ENCODE data around the gene CEND1.
A peak's percentile ranks its signal among the peaks of the same experiment; 100 is the strongest.

Gene CEND1

DNA sequence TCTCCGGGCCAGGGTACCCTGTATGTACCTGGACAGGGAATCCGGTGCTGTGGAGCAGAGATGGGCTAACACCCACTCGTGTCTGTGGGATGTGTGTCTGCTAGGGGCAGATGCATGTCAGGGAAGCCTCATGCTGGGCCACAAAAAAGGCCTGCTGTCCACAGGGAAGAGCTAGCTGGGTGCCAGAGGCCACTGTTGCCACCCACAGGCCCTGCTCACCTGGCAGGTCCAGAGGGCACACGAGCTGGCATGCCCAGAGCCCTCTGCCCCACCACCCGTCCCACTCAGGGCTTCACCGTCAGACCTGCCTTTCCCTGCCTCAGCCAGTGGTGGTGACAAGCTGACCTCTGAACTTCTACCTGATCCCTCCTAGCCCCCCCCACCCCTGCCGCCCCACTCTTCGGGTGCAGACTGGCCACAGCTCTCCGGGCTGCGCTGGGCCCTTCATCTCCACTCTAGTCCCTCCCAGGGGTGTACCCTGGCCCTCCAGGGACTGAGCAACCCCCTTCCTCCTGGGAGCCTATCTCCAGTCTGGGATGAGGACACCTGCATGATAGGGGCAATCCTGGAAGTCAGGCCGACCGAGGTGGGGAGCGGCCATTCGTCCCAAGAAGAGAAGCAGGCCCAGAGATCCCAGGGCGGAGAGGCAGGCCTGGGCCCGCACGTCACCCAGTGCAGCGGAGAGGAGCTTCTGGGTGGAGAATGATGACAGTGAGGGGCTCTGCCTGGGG is 6.8 kb upstream of the CEND1 start:
- peaks cover 4% of the 10 kb centered on the region for H3K79me1 ChIP-seq (ENCODE audit: low read length)
- DNase-seq: no peak
- no peak overlapping the region for H2BK120ac ChIP-seq (ENCODE audit: low read depth, low read length)
- H2AK5ac ChIP-seq (ENCODE audit: low read length): no peak overlapping the region
- no peak overlapping the region for H4K5ac ChIP-seq (ENCODE audit: low read length)
- H3K4ac ChIP-seq (ENCODE audit: low read depth, low read length): no peak overlapping the region
- peak overlapping the region; percentile 100 for H3K56ac ChIP-seq (ENCODE audit: low read length)
- no peak overlapping the region for H3K23ac ChIP-seq (ENCODE audit: low read length)
- H3K27ac ChIP-seq (ENCODE audit: low read depth, low read length): no peak overlapping the region
- H2BK5ac ChIP-seq (ENCODE audit: low read length): no peak overlapping the region
- peaks cover 3% of the 10 kb centered on the region for H3K79me2 ChIP-seq (ENCODE audit: control insufficient read depth, insufficient read depth, low read length)
- no peaks in the 10 kb centered on the region for H3K4me1 ChIP-seq (ENCODE audit: control insufficient read depth, low read depth, low read length)
- no peaks in the 10 kb centered on the region for H3K36me3 ChIP-seq (ENCODE audit: control insufficient read depth, insufficient read depth, low read length)
- no peak overlapping the region for H4K8ac ChIP-seq (ENCODE audit: low read depth, low read length)
- no peaks in the 10 kb centered on the region for H3K27me3 ChIP-seq (ENCODE audit: insufficient read depth, low read length, poor library complexity)
- WGBS (ENCODE audit: extremely low coverage, insufficient coverage, low lambda C conversion rate): no CpG with 5 or more reads among the region's 18 CpGs
- H3K9ac ChIP-seq (ENCODE audit: low read length): peak overlapping the region; percentile 99
- no peak overlapping the region for H3K4me3 ChIP-seq (ENCODE audit: low read length)
- no peak overlapping the region for H3K18ac ChIP-seq (ENCODE audit: low read length)
- no peak overlapping the region for H2BK15ac ChIP-seq (replicated peaks; ENCODE audit: low read depth)
- H3K4me2 ChIP-seq (ENCODE audit: low read length): peak overlapping the region; percentile 76

DNA sequence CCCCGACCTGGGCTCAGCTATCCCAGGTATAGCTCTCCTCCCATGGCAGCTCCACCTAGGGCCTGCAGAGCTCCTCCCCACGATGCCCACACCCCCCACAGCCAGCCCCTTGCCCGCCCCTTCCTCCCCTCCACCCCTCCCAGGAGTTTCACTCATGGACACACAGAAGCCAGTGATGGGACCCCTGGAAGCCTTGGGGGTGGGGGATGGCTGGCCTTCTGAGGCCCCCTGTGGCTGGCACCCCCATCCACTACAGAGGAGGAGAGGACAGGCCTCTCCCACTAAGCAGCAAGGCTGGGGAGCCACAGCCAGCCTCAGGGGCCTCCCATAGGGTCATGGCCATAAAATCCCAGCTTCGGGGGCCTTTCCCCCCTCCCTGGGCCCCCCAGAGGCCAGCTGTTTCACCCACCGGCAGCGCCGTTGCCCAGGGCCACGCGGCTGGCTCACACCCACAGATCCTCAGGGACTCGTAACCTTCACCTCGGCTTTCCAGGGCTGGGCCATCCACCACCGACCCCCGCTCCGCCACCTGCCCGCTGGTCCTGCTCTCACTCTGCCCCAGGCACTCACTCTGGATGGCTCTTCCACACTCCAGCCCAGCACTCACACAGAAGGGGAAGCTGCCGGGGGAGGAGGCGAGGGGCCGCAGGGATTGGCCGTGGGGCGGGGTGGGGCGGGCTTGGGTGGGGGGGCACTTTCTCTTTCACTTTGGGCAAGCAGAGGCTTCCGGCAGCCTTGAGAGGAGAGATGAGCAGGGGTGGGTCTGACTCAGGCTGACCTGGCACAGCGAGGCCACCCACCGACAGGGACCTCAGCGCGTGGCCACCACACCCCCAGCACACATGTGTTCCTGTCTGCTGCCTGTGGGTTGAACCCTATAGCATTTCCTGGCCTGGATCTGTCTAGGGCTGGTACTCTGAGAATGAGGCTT is 6.0 kb upstream of the CEND1 start:
- no peak for DNase-seq
- Histone ChIP-seq H4K5ac (ENCODE audit: low read length) (no peak overlapping the region), H3K4ac (ENCODE audit: low read depth, low read length) (no peak overlapping the region), H3K27ac (ENCODE audit: low read depth, low read length) (no peak overlapping the region), H2BK5ac (ENCODE audit: low read length) (no peak overlapping the region), H3K36me3 (ENCODE audit: control insufficient read depth, insufficient read depth, low read length) (no peaks in the 10 kb centered on the region), H2BK120ac (ENCODE audit: low read depth, low read length) (no peak overlapping the region), H3K56ac (ENCODE audit: low read length) (peak overlapping the region; percentile 56), H4K8ac (ENCODE audit: low read depth, low read length) (no peak overlapping the region), H3K23ac (ENCODE audit: low read length) (no peak overlapping the region), H3K27me3 (ENCODE audit: insufficient read depth, low read length, poor library complexity) (no peaks in the 10 kb centered on the region), H3K4me1 (ENCODE audit: control insufficient read depth, low read depth, low read length) (no peaks in the 10 kb centered on the region), H2BK15ac (replicated peaks; ENCODE audit: low read depth) (no peak overlapping the region), H3K4me3 (ENCODE audit: low read length) (no peak overlapping the region), H3K9ac (ENCODE audit: low read length) (peak overlapping the region; percentile 22), H3K18ac (ENCODE audit: low read length) (no peak overlapping the region), H3K4me2 (ENCODE audit: low read length) (no peak overlapping the region), H3K79me1 (ENCODE audit: low read length) (peaks cover 4% of the 10 kb centered on the region), H3K79me2 (ENCODE audit: control insufficient read depth, insufficient read depth, low read length) (peaks cover 3% of the 10 kb centered on the region), H2AK5ac (ENCODE audit: low read length) (no peak overlapping the region)
- no CpG with 5 or more reads among the region's 26 CpGs for WGBS (ENCODE audit: extremely low coverage, insufficient coverage, low lambda C conversion rate)

DNA sequence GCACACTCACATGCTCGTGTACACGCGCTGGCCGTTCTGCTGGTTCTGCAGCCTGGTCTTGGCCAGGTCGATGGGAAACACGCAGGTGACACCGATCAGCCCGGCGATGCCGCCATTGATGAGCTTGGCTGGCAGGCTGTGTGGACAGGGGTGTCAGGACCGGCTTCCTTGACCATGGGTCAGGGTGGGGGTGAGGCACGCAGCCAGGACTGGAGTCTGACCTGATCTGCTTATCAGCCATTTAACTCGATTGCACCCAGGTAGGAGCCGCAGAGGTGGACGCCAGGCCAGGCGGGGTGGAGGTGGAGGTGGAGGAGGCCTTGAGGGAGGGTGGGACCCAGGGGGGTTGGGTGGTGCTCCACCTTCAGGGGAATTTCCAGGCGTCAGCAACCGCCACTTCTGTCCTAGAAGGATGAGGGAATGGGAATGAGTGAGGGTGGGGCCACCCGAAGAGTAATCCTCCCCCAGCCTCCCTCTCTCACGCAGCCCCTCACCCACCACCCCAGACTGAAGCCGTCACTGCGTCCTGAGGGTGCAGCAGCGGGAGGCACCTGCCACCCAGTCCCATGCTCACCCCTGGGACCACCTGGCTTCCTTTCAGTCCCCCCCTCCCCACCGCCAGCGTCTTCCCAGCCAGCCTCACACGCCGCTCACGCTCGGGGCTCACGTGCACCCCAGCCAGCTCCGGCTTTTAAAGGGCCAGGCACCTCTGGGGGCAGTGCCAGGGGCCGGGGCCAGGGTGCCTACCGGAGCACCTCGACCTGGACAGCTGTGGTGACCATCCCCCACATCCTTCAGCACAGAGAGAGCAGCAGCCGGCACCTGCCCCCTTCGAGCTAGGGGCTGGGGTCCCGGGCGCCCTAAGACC is 5.1 kb upstream of the CEND1 start:
- no peak overlapping the region for H4K5ac ChIP-seq (ENCODE audit: low read length)
- no peak overlapping the region for H2BK15ac ChIP-seq (replicated peaks; ENCODE audit: low read depth)
- no peak overlapping the region for H2BK120ac ChIP-seq (ENCODE audit: low read depth, low read length)
- no peak overlapping the region for H3K27ac ChIP-seq (ENCODE audit: low read depth, low read length)
- H2BK5ac ChIP-seq (ENCODE audit: low read length): no peak overlapping the region
- no peak overlapping the region for H4K8ac ChIP-seq (ENCODE audit: low read depth, low read length)
- no peak overlapping the region for H2AK5ac ChIP-seq (ENCODE audit: low read length)
- no peak overlapping the region for H3K4me2 ChIP-seq (ENCODE audit: low read length)
- no peak overlapping the region for H3K18ac ChIP-seq (ENCODE audit: low read length)
- WGBS (ENCODE audit: extremely low coverage, insufficient coverage, low lambda C conversion rate): no CpG with 5 or more reads among the region's 38 CpGs
- no peaks in the 10 kb centered on the region for H3K4me1 ChIP-seq (ENCODE audit: control insufficient read depth, low read depth, low read length)
- H3K27me3 ChIP-seq (ENCODE audit: insufficient read depth, low read length, poor library complexity): no peaks in the 10 kb centered on the region
- H3K4me3 ChIP-seq (ENCODE audit: low read length): no peak overlapping the region
- H3K23ac ChIP-seq (ENCODE audit: low read length): no peak overlapping the region
- peaks cover 3% of the 10 kb centered on the region for H3K79me2 ChIP-seq (ENCODE audit: control insufficient read depth, insufficient read depth, low read length)
- H3K79me1 ChIP-seq (ENCODE audit: low read length): peaks cover 4% of the 10 kb centered on the region
- no peak overlapping the region for H3K56ac ChIP-seq (ENCODE audit: low read length)
- no peak overlapping the region for H3K4ac ChIP-seq (ENCODE audit: low read depth, low read length)
- DNase-seq: no peak
- no peaks in the 10 kb centered on the region for H3K36me3 ChIP-seq (ENCODE audit: control insufficient read depth, insufficient read depth, low read length)
- no peak overlapping the region for H3K9ac ChIP-seq (ENCODE audit: low read length)

DNA sequence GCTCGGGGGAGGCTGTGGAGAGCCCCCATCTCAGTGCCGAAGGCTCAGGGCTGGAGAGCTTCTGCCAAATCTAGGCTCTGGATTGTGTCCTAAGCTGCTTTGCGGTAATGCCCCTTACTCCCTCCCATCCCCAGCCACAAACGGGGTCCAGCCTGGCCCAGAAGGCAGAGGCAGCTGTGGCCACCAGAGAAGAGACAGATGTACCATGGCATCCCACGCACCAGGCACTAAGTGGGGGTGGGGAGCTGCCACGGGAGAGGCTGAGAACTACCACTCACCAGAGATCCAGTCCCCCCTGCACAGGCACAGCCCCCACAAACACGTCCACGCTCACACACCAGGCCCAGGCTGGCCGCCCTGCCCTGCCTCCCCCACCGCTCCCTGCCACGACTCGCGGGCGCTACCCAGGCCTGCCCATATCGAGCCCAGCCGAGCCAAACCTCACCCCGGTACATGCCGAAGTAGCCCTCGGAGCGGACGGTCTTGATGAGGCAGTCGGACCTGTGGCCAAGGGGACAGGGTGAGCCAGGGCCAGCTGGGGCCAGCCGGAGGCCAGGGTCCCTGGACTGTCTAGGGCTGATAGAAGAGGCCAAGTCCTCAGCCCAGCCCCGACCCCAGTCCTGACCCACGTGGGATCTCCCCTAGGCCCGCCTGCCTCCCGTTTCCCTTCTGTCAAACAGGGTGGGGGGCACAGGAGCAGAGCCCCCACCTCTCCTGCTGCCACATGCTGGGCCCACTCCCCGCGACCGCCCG is 4.3 kb upstream of the CEND1 start:
- Histone ChIP-seq H2BK15ac (replicated peaks; ENCODE audit: low read depth) (no peak overlapping the region), H3K4me3 (ENCODE audit: low read length) (no peak overlapping the region), H4K8ac (ENCODE audit: low read depth, low read length) (no peak overlapping the region), H3K56ac (ENCODE audit: low read length) (no peak overlapping the region), H3K79me1 (ENCODE audit: low read length) (peaks cover 4% of the 10 kb centered on the region), H3K36me3 (ENCODE audit: control insufficient read depth, insufficient read depth, low read length) (no peaks in the 10 kb centered on the region), H4K5ac (ENCODE audit: low read length) (no peak overlapping the region), H3K27me3 (ENCODE audit: insufficient read depth, low read length, poor library complexity) (no peaks in the 10 kb centered on the region), H3K4me2 (ENCODE audit: low read length) (no peak overlapping the region), H3K23ac (ENCODE audit: low read length) (no peak overlapping the region), H3K4ac (ENCODE audit: low read depth, low read length) (no peak overlapping the region), H3K9ac (ENCODE audit: low read length) (no peak overlapping the region), H3K27ac (ENCODE audit: low read depth, low read length) (no peak overlapping the region), H2AK5ac (ENCODE audit: low read length) (no peak overlapping the region), H3K18ac (ENCODE audit: low read length) (no peak overlapping the region), H2BK120ac (ENCODE audit: low read depth, low read length) (no peak overlapping the region), H3K79me2 (ENCODE audit: control insufficient read depth, insufficient read depth, low read length) (peaks cover 3% of the 10 kb centered on the region), H2BK5ac (ENCODE audit: low read length) (no peak overlapping the region), H3K4me1 (ENCODE audit: control insufficient read depth, low read depth, low read length) (no peaks in the 10 kb centered on the region)
- no peak for DNase-seq
- WGBS (ENCODE audit: extremely low coverage, insufficient coverage, low lambda C conversion rate): no CpG with 5 or more reads among the region's 31 CpGs

DNA sequence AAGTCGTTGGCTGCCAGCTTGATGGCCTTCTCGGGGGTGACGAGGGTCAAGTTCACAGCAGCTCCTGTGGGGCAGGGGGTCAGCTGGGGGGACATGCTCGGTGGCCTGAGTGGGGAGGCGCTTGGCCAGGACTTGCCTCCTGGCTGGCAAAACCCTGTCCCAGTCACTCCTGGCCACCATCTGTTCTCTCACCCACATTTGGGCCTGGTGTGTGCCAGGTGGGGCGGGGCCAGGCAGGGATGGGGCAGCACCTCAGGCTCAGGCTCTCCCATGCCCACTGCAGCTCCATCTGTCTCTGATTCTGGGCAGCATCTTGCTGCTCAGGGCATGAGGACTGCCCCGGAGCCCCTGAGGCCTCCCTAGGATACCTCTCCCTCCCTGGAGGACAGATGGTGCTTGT is 3.7 kb upstream of the CEND1 start:
- no peak overlapping the region for H2BK120ac ChIP-seq (ENCODE audit: low read depth, low read length)
- no peak overlapping the region for H2BK15ac ChIP-seq (replicated peaks; ENCODE audit: low read depth)
- no peak overlapping the region for H3K4me2 ChIP-seq (ENCODE audit: low read length)
- H3K9ac ChIP-seq (ENCODE audit: low read length): no peak overlapping the region
- H2AK5ac ChIP-seq (ENCODE audit: low read length): no peak overlapping the region
- H3K36me3 ChIP-seq (ENCODE audit: control insufficient read depth, insufficient read depth, low read length): no peaks in the 10 kb centered on the region
- no peak overlapping the region for H3K23ac ChIP-seq (ENCODE audit: low read length)
- no CpG with 5 or more reads among the region's 7 CpGs for WGBS (ENCODE audit: extremely low coverage, insufficient coverage, low lambda C conversion rate)
- no peak overlapping the region for H3K56ac ChIP-seq (ENCODE audit: low read length)
- no peak overlapping the region for H3K4ac ChIP-seq (ENCODE audit: low read depth, low read length)
- H3K79me2 ChIP-seq (ENCODE audit: control insufficient read depth, insufficient read depth, low read length): peaks cover 3% of the 10 kb centered on the region
- no peaks in the 10 kb centered on the region for H3K27me3 ChIP-seq (ENCODE audit: insufficient read depth, low read length, poor library complexity)
- no peak overlapping the region for H3K27ac ChIP-seq (ENCODE audit: low read depth, low read length)
- peaks cover 4% of the 10 kb centered on the region for H3K79me1 ChIP-seq (ENCODE audit: low read length)
- H3K4me1 ChIP-seq (ENCODE audit: control insufficient read depth, low read depth, low read length): no peaks in the 10 kb centered on the region
- no peak overlapping the region for H3K18ac ChIP-seq (ENCODE audit: low read length)
- no peak overlapping the region for H4K5ac ChIP-seq (ENCODE audit: low read length)
- H4K8ac ChIP-seq (ENCODE audit: low read depth, low read length): no peak overlapping the region
- no peak overlapping the region for H2BK5ac ChIP-seq (ENCODE audit: low read length)
- no peak overlapping the region for H3K4me3 ChIP-seq (ENCODE audit: low read length)
- DNase-seq: no peak
